Activated T-cell treated with anti-CD3 and anti-CD28 coated beads for 4 hours (primary cell): ENCODE results near the gene LGR6.

ENCODE experiments used
- DNase-seq: peaks from one replicate; pipeline ENCODE4 v3.0.0-alpha.2; 2020

LGR6 gene

GRCh38 chr1:202270871-202271326 is 77.3 kb downstream of the LGR6 start:
- DNase-seq, result no peak

DNA sequence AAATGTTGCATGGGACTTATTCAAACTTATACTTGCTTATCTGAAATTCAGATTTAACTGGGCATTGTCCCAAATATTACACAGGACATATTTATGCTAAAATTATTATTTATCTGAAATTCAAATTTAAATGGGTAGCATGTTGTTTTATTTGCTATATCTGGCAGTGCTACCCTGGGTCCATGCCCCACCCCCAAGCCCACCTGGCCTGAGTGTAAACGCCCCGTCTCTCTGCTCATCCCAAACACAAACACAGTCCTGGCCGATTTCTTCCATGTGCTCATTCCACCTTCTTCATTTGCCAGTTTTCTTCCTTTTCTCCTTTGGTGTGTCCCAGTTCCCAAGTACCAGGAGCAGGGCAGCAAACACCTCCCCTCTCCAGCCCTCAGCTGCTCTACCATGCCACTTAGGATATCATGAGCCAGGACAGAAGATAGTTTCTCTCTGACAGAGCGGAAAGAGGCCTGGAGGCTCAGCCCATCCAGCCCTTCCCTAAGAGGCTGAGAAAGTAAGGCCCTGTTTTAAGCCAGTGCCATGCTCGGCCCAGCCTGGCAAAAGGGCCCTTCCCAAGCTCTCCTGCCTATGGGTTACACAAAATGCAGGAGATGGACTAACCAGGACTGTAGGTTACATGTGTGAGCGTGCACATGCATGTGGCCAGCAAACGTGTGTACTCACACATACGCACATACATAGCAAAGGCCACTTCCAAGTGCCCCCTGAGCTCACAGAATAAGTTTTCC is 78.7 kb downstream of the LGR6 start:
- DNase-seq, result no peak

DNA sequence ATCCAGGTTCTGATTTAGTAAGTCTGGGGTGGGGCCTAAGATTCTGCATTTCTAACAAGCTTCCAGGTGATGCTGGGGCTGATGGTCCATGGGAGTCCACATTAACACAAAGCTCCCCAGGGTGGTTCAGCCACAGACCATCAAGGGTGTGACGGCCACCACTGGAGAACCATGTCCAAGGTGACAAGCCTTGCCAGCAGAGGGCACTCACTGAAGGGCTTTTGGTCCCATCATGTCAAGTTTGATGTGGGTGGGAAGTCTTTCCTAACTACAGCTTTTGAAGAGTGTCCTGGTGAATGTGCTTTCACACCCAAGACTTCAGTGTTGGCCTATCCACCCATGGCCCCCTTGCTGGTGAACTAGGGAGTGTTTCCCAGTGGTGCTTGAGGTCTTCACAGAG is 81.0 kb downstream of the LGR6 start:
- peak; percentile 26 for DNase-seq

GRCh38 chr1:202275061-202275770 is 81.6 kb downstream of the LGR6 start:
- no peak for DNase-seq

- DNase-seq, result no peak
These were observed 82.6 kb downstream of the LGR6 start for GRCh38 chr1:202276081-202276715.

GRCh38 chr1:202276920-202277319 is 83.3 kb downstream of the LGR6 start:
- no peak for DNase-seq

DNA sequence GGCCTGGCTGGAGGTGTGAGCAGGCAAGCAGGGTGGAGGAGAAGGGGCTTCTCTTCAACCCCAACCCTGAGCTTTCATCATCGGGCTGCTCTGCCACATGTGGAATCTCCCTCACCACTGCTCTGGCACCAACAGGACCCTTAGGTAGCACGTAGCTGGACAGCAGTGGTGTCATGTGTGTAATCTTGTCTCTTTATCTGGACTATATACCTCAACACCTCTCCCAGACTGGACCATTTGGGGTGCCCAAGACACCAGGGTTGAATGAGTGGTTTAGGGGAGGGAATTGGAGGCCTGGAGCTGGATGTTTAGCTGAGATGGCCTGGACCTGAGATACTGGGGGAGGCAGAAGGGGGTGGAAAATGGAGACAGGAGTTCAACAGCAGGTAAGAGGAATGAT is 85.2 kb downstream of the LGR6 start:
- no peak for DNase-seq

GRCh38 chr1:202279806-202280205 is 86.2 kb downstream of the LGR6 start:
- DNase-seq, result no peak

DNA sequence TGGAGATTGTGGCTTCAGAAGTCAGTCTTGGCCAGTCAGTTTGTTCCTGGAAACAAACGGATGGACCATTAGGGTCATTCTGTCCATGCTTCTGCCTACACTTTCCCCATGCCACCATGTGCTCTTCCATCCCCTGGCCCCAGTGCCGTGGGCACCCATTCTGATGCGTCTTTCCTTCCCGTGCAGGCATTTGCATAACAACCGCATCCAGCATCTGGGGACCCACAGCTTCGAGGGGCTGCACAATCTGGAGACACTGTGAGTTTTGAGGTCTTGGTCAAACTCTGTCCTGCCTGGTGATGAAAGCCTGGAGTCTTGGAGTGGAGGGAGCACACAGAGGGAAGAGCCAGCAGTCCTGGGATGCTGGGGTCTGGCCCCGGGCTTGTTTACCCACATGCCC is 87.0 kb downstream of the LGR6 start:
- DNase-seq, result no peak

DNA sequence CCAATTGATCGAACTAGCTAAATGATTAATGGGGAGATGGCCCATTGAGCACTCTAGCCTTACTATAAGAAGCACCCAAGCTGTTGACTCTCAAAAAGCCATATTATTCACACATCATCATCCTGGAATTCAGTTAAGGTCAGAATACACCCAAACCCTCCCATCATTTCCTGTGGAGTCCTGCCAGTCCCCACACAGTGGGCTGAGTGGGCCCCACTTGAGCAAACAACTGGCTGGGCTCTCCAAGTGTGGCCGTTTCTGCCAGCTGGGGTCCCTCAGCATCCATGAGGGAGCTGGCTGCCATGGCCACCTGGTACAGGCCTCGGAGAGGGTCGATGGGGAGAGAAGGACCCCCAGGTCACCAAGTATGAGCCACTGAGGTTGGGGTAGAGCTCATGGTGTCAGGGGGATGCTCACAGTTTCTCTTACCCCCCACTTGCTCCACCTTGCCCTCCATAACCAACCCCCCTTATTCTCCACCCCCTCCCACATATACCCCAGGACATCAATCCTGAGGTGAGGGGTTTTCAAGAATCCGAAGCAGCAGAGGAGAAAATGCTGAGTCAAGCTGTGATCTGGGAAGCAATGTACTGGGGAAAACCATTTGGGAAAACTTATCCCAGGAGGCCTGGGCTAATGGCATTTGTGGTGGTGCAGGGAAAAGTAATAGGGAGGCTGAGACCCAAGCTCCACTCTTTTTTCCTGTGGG is 87.9 kb downstream of the LGR6 start:
- no peak for DNase-seq

DNA sequence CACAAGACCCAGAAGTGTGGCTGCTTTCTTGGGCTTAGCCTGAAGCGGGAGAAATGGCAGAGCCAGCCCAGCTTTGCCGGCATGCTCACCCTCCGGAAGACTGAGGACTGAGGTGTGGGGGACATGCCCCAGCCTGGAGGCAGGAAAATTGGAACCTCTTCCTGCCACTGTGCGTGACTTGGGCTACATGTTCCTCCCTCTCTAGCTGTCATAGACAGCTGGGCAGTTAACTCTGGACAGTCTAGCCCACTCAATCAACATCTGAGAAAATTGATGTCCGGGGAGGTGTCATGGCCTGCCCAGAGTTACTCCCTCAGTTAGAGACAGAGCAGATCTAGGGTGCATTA is 88.4 kb downstream of the LGR6 start:
- no peak for DNase-seq

- no peak for DNase-seq
These were observed 89.1 kb downstream of the LGR6 start for GRCh38 chr1:202282596-202283283.

- DNase-seq, result no peak
These were observed 89.8 kb downstream of the LGR6 start for GRCh38 chr1:202283379-202283844.

GRCh38 chr1:202283991-202284390 is 90.4 kb downstream of the LGR6 start:
- no peak for DNase-seq

GRCh38 chr1:202285908-202286307 is 92.3 kb downstream of the LGR6 start:
- DNase-seq, result no peak

DNA sequence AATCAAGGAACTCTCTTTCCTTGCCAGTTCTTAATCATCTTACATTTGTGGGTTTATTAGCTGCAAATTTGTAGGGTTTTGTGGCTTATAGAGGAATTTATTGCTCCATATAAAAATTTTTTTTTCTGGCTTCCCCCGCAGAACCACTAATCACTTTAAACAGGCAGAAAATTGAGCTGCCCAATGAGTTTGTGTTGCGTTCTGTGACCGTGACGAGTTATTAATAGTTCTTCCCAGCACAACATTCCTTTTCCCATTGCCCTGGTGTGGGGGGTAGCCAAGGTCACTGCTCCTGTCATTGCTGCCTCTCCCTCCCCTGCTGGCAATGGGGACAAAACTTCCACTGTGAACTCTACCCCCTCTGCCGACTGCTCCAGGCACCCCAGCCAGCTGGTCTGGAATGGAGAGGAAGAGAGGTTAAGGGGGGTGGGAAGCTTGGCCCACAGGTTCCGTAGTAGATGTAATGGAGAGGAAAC is 93.1 kb downstream of the LGR6 start:
- no peak for DNase-seq

- no peak for DNase-seq
These were observed 93.6 kb downstream of the LGR6 start for GRCh38 chr1:202287196-202287595.

- DNase-seq, result no peak
These were observed 94.6 kb downstream of the LGR6 start for GRCh38 chr1:202288177-202288576.

GRCh38 chr1:202289009-202289408 is 95.4 kb downstream of the LGR6 start:
- DNase-seq, result no peak

GRCh38 chr1:202291001-202291400 is 97.4 kb downstream of the LGR6 start:
- no peak for DNase-seq

GRCh38 chr1:202291961-202292712 is 98.5 kb downstream of the LGR6 start:
- no peak for DNase-seq

GRCh38 chr1:202292773-202293172 is 99.2 kb downstream of the LGR6 start:
- no peak for DNase-seq
